Renal cortex interstitium (tissue), 15 donors: ENCODE measurements around the gene ZNF722. TPM values are rescaled to one million over a fixed set of nuclear protein-coding genes. Genes with fewer than 3 reads are reported as not detected.
"Not testable (repeated sequence)": the region's sequence is repeated elsewhere in the genome, so short reads cannot be mapped to it uniquely, and the experiment has no call there.

Experiments used
- DNase-seq, 11 donors: peaks; one replicate each; pipeline ENCODE4 v3.0.0-alpha.2; 2013; ENCODE audit warnings: low read depth in 9 of 11, low spot score in 4 of 11; ENCODE audit errors: extremely low read depth in 1 of 11
- long read RNA-seq, 16 experiments: transcript quantifications; one replicate each; lab custom pipeline, GENCODE V29; 2026
- polyA plus RNA-seq, 3 donors: library from polyadenylated mRNA; unstranded; fragments of 120-200 nt; gene quantifications; one replicate each; pipeline ENCODE4 v1.2.1, GENCODE V29; 2013; ENCODE audit not compliant: insufficient read length in 3 of 3

ZNF722 gene
- not detected for polyA plus RNA-seq
- long read RNA-seq, donor 1: 0 reads
- long read RNA-seq, donor 2: 0 reads
- long read RNA-seq, donor 3: 0 reads
- long read RNA-seq, donor 4: 0 reads
- long read RNA-seq, donor 5: 0 reads
- long read RNA-seq, donor 6: 0 reads
- long read RNA-seq, donor 7: 0 reads
- long read RNA-seq, donor 8: 0 reads
- long read RNA-seq, donor 9: 0 reads
- long read RNA-seq, donor 10: 0 reads
- long read RNA-seq, donor 11: 0 reads
- long read RNA-seq, donor 12: 0 reads
- long read RNA-seq, donor 13: 0 reads
- long read RNA-seq, donor 14: 0 reads
- long read RNA-seq, donor 15: 0 reads
- long read RNA-seq, donor 16: 0 reads

DNA sequence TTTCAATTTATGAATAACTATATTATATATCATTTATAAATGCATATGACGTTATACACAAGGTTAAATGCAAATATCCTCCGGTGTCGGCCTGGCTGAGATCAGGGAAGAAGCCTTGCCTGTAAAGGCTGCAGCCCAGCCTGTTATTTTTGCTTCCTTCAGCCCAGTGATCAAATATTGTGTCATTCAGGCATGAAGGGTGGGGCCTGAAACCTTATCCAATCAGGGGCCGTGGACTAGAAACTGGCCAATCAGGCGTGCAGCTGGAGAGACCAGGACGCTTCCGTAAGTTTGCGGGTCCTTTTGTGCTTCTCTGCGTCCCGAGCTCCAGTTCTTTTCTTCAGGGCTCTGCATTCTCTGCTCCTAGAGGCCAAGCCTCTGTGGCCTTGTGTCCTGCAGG, at the start of gene ZNF722:
TSS of gene ZNF722 (plus strand) at position 301 of the 400 bp plus-strand sequence. CDS start 113 bp downstream, outside the sequence.
- no peak for DNase-seq

DNA sequence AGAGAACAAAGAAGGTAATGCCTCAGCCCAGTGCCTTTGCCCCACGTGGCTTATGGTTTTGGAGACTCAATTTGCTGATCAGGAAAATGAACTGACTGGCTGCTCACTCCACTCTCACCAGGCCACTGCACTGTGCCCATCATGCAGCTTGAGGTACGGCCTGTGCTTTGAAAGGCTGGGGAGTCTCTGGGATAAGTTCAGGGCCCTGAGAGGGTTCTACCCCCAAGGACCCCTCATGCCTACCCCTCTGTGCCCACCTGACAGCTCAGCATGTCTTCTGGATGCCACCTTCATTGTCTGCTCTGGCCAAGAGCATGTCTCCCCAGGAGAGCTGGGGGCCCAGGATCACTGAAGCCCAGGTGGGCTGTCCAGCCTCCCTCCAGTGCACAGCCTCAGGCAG, 45.5 kb upstream of the ZNF722 start:
- no peak for DNase-seq

- no peak for DNase-seq
Observed at GRCh38 chr7:63968629-63969028, 30.0 kb upstream of the ZNF722 start.

GRCh38 chr7:64015496-64015895, 16.8 kb downstream of the ZNF722 start:
- DNase-seq: not testable (repeated sequence)

- DNase-seq: no peak
Observed at GRCh38 chr7:64035388-64035787, 36.7 kb downstream of the ZNF722 start.

DNA sequence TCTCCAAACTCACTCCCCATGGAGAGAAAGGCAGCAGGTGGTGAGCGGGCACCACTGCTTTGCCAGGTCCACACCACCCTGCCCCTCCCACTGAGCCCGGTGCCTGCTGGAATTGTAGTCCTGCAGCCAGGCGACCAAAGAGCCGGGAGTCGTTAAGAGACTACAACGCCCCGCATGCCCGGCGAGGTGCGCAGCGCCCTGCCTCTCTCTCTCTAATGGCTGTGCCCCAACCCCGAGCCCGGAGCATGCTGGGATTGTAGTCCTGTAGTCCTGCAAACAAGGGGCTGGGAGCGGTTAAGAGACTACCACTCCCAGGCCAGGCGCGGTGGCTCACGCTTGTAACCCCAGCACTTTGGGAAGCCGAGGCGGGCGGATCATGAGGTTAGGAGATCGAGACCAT, 38.4 kb downstream of the ZNF722 start:
- no peak for DNase-seq

GRCh38 chr7:64045301-64046040, 46.8 kb downstream of the ZNF722 start, which contains the start of gene ZNF727:
TSS of gene ZNF727 (plus strand) at chr7:64045434. CDS start at chr7:64045622, 188 bp downstream.
- peak in 3 of 11 donors; percentile 5 to 11 (median 5) for DNase-seq

DNA sequence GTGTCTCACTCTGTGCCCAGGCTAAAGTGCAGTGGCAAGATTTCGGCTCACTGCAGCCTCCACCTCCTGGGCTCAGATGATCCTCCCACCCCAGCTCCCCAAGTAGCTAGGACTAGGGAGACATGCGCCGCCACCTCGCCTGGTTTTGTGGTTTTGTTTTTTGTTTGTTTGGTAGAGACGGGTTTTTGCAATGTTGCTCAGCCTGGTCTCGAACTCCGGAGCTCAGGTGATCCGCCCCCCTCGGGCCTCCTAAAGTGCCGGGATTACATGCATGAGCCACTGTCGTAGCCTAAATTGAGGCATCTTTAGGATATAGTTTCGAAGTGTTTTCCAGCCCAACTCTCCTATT, 47.4 kb downstream of the ZNF722 start:
- no peak for DNase-seq

Other genes starting within 250 kb of the ZNF722 start
- 1 to 10 TPM in 1 of 3 donors, under 1 TPM in 1, not detected in 1; 0.14 to 1.0 TPM for gene ZNF727, start 46.6 kb downstream of the ZNF722 start, polyA plus RNA-seq
- gene ZNF735, start 208.4 kb downstream of the ZNF722 start, polyA plus RNA-seq: not detected
- gene ZNF679, start 229.6 kb downstream of the ZNF722 start, polyA plus RNA-seq: under 1 TPM in 1 of 3 donors, not detected in 2; 0.14 TPM